Measurements from ENCODE around the gene GH1. TPM values are rescaled to one million over a fixed set of nuclear protein-coding genes. Genes with fewer than 3 reads are reported as not detected.
"Not testable (repeated sequence)": the region's sequence is repeated elsewhere in the genome, so short reads cannot be mapped to it uniquely, and the experiment has no call there.

The GH1 gene
- total and polyA plus RNA-seq, 9 donors: not detected

- DNase-seq: no peak
- WGBS, 3 donors: 96 to 100% (median 97%) methylated on average over 2 of the region's 2 CpGs
- intact Hi-C loops (cut with DNase I): loop anchor here in 1 of 4 donors (10.0 kb wide), 1 partner anchor 99 kb away; the partner anchor contains the start of gene ICAM2
- no peak overlapping the region for H3K27ac ChIP-seq
- TF ChIP-seq EP300 (IDR thresholded peaks at IDR 0.05) (no peak), POLR2A (IDR thresholded peaks at IDR 0.05) (no peak)
- TF ChIP-seq, protein P1, sequence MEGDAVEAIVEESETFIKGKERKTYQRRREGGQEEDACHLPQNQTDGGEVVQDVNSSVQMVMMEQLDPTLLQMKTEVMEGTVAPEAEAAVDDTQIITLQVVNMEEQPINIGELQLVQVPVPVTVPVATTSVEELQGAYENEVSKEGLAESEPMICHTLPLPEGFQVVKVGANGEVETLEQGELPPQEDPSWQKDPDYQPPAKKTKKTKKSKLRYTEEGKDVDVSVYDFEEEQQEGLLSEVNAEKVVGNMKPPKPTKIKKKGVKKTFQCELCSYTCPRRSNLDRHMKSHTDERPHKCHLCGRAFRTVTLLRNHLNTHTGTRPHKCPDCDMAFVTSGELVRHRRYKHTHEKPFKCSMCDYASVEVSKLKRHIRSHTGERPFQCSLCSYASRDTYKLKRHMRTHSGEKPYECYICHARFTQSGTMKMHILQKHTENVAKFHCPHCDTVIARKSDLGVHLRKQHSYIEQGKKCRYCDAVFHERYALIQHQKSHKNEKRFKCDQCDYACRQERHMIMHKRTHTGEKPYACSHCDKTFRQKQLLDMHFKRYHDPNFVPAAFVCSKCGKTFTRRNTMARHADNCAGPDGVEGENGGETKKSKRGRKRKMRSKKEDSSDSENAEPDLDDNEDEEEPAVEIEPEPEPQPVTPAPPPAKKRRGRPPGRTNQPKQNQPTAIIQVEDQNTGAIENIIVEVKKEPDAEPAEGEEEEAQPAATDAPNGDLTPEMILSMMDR (IDR thresholded peaks at IDR 0.05): no peak
- H3K9me3 ChIP-seq: no peaks in the 10 kb centered on the region
- no peaks in the 10 kb centered on the region for H3K4me1 ChIP-seq (ENCODE audit: insufficient read depth)
- no peaks in the 10 kb centered on the region for H3K27me3 ChIP-seq
- H3K36me3 ChIP-seq: no peaks in the 10 kb centered on the region
- H3K4me3 ChIP-seq: no peak overlapping the region
These were observed 7.5 kb upstream of the GH1 start for GRCh38 chr17:63926164-63926563.

DNA sequence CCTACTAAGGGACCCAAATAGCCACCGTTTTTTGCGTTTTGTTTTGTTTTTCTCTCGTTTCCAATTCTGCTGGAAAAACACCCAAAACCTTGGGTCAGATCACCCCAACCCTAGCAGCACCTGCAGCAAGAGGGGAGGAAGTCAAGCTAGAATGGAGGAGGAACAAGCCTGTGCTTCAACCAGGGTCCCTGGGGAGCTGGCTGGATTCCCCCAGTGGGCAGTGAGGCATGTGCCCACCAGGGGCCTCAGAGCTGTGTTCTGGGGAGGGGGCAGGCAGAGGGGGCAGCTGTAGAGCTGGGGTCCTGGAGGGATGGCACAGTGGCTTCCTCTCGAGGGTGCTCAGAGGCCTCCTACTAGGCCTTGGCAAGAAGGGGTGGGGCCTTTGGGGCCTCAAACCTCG is 7.0 kb upstream of the GH1 start:
- Histone ChIP-seq H3K27me3 (no peaks in the 10 kb centered on the region), H3K4me3 (no peak overlapping the region), H3K4me1 (ENCODE audit: insufficient read depth) (no peaks in the 10 kb centered on the region), H3K9me3 (no peaks in the 10 kb centered on the region), H3K36me3 (no peaks in the 10 kb centered on the region), H3K27ac (no peak overlapping the region)
- intact Hi-C loops (cut with DNase I): loop anchor here in 1 of 4 donors (10.0 kb wide), 1 partner anchor 99 kb away; the partner anchor contains the start of gene ICAM2
- WGBS, 3 donors: 64 to 72% (median 68%) methylated on average over 5 of the region's 5 CpGs
- no peak for TF ChIP-seq EP300 (IDR thresholded peaks at IDR 0.05)
- TF ChIP-seq POLR2A (IDR thresholded peaks at IDR 0.05): no peak
- TF ChIP-seq, protein P1 (IDR thresholded peaks at IDR 0.05): no peak
- no peak for DNase-seq

DNA sequence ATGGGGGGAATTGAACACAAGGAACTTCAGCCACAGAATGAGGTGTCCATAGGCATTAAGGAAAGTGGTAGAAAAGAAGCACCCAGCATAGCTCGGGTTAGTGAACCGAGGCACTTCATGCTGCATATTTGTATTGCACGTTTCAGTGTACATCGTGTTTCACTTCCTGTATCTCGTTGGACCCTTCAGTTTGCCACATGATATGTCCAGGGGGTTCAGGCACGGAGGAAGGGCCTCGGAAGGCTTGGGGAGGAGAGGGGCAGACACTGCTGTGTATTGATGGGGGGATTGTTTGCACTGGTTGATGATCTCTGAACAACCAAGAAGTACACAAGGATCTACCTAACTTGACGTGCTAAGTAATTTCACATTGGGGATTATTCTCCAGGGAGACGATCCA is 3.8 kb upstream of the GH1 start:
- intact Hi-C loops (cut with DNase I): loop anchor here in 1 of 4 donors (10.0 kb wide), 1 partner anchor 102 kb away; the partner anchor contains the start of gene ICAM2
- H3K9me3 ChIP-seq: not testable (repeated sequence)
- WGBS, 3 donors: 78 to 87% (median 78%) methylated on average over 9 of the region's 9 CpGs

DNA sequence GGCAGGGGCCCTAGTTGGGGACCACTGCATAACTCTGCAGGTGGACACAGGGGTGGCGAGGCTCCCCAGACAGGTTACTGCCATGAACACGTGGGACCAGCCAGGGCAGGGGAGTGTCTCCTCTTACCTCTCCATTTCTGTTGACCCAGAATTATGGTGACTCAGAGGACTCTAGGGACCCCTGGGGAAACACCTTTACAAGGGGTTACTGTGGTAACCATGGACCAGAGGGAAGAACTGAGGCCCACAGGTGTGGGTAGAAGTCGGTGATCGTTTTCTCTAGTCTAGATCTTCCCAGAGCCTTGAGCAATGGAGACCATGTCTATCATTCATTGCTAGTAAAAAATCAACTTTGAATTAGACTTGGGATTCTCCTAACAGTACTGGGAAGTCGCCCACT is 2.1 kb upstream of the GH1 start:
- H3K27me3 ChIP-seq; DNase-seq; H3K36me3 ChIP-seq; H3K4me1 ChIP-seq (ENCODE audit: insufficient read depth); H3K9me3 ChIP-seq; H3K4me3 ChIP-seq; H3K27ac ChIP-seq: not testable (repeated sequence)
- WGBS, 3 donors: 88 to 95% (median 93%) methylated on average over 5 of the region's 5 CpGs
- intact Hi-C loops (cut with DNase I): loop anchor here in 1 of 4 donors (10.0 kb wide), 1 partner anchor 104 kb away; the partner anchor contains the start of gene ICAM2

More for the DNA sequence above, 3.8 kb upstream of the GH1 start:
- H3K4me1 ChIP-seq (ENCODE audit: insufficient read depth); H3K36me3 ChIP-seq; H3K27me3 ChIP-seq; H3K27ac ChIP-seq; H3K4me3 ChIP-seq; DNase-seq: not testable (repeated sequence)

GRCh38 chr17:63920050-63920449 is 1.4 kb upstream of the GH1 start:
- H3K27ac ChIP-seq; H3K9me3 ChIP-seq; DNase-seq; H3K4me3 ChIP-seq; H3K4me1 ChIP-seq (ENCODE audit: insufficient read depth); H3K36me3 ChIP-seq; H3K27me3 ChIP-seq: not testable (repeated sequence)
- WGBS, 3 donors: 68 to 73% (median 68%) methylated on average over 6 of the region's 6 CpGs
- intact Hi-C loops (cut with DNase I): loop anchor here in 1 of 4 donors (10.0 kb wide), 1 partner anchor 105 kb away; the partner anchor contains the start of gene ICAM2

- WGBS, 3 donors: 37 to 41% (median 39%) methylated on average over 8 of the region's 8 CpGs
- no peaks in the 10 kb centered on the region for H3K9me3 ChIP-seq
These were observed 678 bp upstream of the GH1 start for GRCh38 chr17:63919311-63919723.

More at GRCh38 chr17:63919311-63919723, 678 bp upstream of the GH1 start:
- Histone ChIP-seq H3K27me3 (no peaks in the 10 kb centered on the region), H3K4me1 (ENCODE audit: insufficient read depth) (peaks cover 2% of the 10 kb centered on the region), H3K36me3 (no peaks in the 10 kb centered on the region), H3K27ac (no peak overlapping the region), H3K4me3 (no peak overlapping the region)
- peak; percentile 51 to 65 (median 63) for DNase-seq
- intact Hi-C loops (cut with DNase I): loop anchor here in 3 of 4 donors (5.0 to 10.0 kb wide), 4 partner anchors 105 to 365 kb away; partner anchors contain the start of genes ERN1 (in 2 of the 3) and ICAM2 (in 1 of the 3)
- TF ChIP-seq, protein P1 (IDR thresholded peaks at IDR 0.05): peak; percentile 67 to 87 (median 81)
- TF ChIP-seq EP300 (IDR thresholded peaks at IDR 0.05) (no peak), POLR2A (IDR thresholded peaks at IDR 0.05) (no peak)

All from ovary (tissue), 9 donors.